Neural progenitor cell (in vitro differentiated cells): ENCODE results near the gene ERV3-1. TPM values are rescaled to one million over a fixed set of nuclear protein-coding genes. Genes with fewer than 3 reads are reported as not detected.
"Not testable (repeated sequence)": the region's sequence is repeated elsewhere in the genome, so short reads cannot be mapped to it uniquely, and the experiment has no call there.

Experiments used
- DNase-seq: peaks from one replicate; pipeline ENCODE4 v3.0.0-alpha.2; 2016; ENCODE audit warnings: low spot score
- H2AFZ ChIP-seq: fragments of 200-600 bp; sonication (generic); replicated peaks from 2 replicates; pipeline ENCODE4 v1.6.1; 2016; ENCODE audit warnings: antibody characterized with exemption
- H3F3A ChIP-seq: fragments of 200-600 bp; sonication (generic); 2 replicates; pipeline ENCODE4 v1.6.1; 2016; ENCODE audit warnings: antibody characterized with exemption, low read depth
- H3K27ac ChIP-seq: fragments of 200-600 bp; sonication (generic); 2 replicates; pipeline ENCODE4 v1.5.1; 2016; ENCODE audit warnings: mild to moderate bottlenecking
- H3K27me3 ChIP-seq: fragments of 200-600 bp; sonication (generic); 2 replicates; pipeline ENCODE4 v1.6.1; 2016; ENCODE audit warnings: mild to moderate bottlenecking, moderate library complexity
- H3K36me3 ChIP-seq: fragments of 200-600 bp; sonication (generic); 2 replicates; pipeline ENCODE4 v1.5.1; 2016
- H3K4me1 ChIP-seq: fragments of 200-600 bp; sonication (generic); 2 replicates; pipeline ENCODE4 v1.6.1; 2016; ENCODE audit warnings: mixed run types
- H3K4me2 ChIP-seq: fragments of 200-600 bp; sonication (generic); 2 replicates; pipeline ENCODE4 v1.6.1; 2016
- H3K4me3 ChIP-seq: fragments of 200-600 bp; sonication (generic); 2 replicates; pipeline ENCODE4 v1.5.1; 2016
- H3K79me2 ChIP-seq: fragments of 200-600 bp; sonication (generic); 2 replicates; pipeline ENCODE4 v1.6.1; 2016; ENCODE audit warnings: low read depth
- H3K9ac ChIP-seq: fragments of 200-600 bp; sonication (generic); 2 replicates; pipeline ENCODE4 v1.6.1; 2016
- H3K9me3 ChIP-seq: fragments of 200-600 bp; sonication (generic); 2 replicates; pipeline ENCODE4 v1.5.1; 2016; ENCODE audit warnings: low read depth
- H4K20me1 ChIP-seq: fragments of 200-600 bp; sonication (generic); 2 replicates; pipeline ENCODE4 v1.6.1; 2016; ENCODE audit warnings: low read depth
- H3K27ac Mint-ChIP-seq: 3 replicates; pipeline ENCODE4 v1.8.0; 2021; ENCODE audit warnings: mixed read lengths
- H3K27me3 Mint-ChIP-seq: 2 replicates; pipeline ENCODE4 v1.8.0; 2022; ENCODE audit warnings: low read depth, mild to moderate bottlenecking, inconsistent platforms, moderate library complexity, mixed read lengths; ENCODE audit not compliant: insufficient read depth
- H3K36me3 Mint-ChIP-seq: 3 replicates; pipeline ENCODE4 v1.8.0; 2021; ENCODE audit warnings: mixed read lengths
- H3K4me1 Mint-ChIP-seq: 3 replicates; pipeline ENCODE4 v1.8.0; 2021; ENCODE audit warnings: mixed read lengths
- H3K4me3 Mint-ChIP-seq: 3 replicates; pipeline ENCODE4 v1.8.0; 2021; ENCODE audit warnings: mild to moderate bottlenecking, moderate library complexity, mixed read lengths
- H3K9me3 Mint-ChIP-seq: 3 replicates; pipeline ENCODE4 v1.8.0; 2020; ENCODE audit warnings: mixed read lengths
- CTCF ChIP-seq: fragments of 200-600 bp; sonication (generic); IDR thresholded peaks from 2 replicates; pipeline ENCODE4 v1.5.1; 2017; ENCODE audit warnings: antibody characterized with exemption, mild to moderate bottlenecking
- EZH2 ChIP-seq: fragments of 200-600 bp; sonication (generic); IDR thresholded peaks from 2 replicates; pipeline ENCODE4 v1.6.1; 2017; ENCODE audit warnings: antibody characterized with exemption, mild to moderate bottlenecking, moderate library complexity
- EZH2phosphoT487 ChIP-seq: fragments of 200-600 bp; sonication (generic); IDR thresholded peaks from 2 replicates; pipeline ENCODE4 v1.6.1; 2017; ENCODE audit warnings: antibody characterized with exemption
- total RNA-seq: library from RNA; depleted of rRNA; stranded (reverse); fragments of >200 nt; gene quantifications from 2 replicates; pipeline ENCODE4 v1.2.3, GENCODE V29; 2015; ENCODE audit warnings: low replicate concordance

Gene ERV3-1
- total RNA-seq, 1 donor from 2014 or later = 50.0 TPM

GRCh38 chr7:64965594-64965993 is 40.9 kb downstream of the ERV3-1 start:
- no peaks in the 10 kb centered on the region for H3K27me3 ChIP-seq
- DNase-seq = no peak
- H3K27me3 Mint-ChIP-seq = peaks cover 7% of the 10 kb centered on the region
- H3K9me3 Mint-ChIP-seq = peaks cover 33% of the 10 kb centered on the region
- no peaks in the 10 kb centered on the region for H3K79me2 ChIP-seq
- no peak overlapping the region for H3K4me2 ChIP-seq
- H3K36me3 Mint-ChIP-seq = peaks cover 4% of the 10 kb centered on the region
- no peak overlapping the region for H3K27ac Mint-ChIP-seq
- peaks cover 24% of the 10 kb centered on the region for H3K9me3 ChIP-seq
- H3F3A ChIP-seq = no peaks in the 10 kb centered on the region
- H4K20me1 ChIP-seq = no peaks in the 10 kb centered on the region
- no peaks in the 10 kb centered on the region for H3K4me1 ChIP-seq
- H2AFZ ChIP-seq = no peak overlapping the region
- no peak overlapping the region for H3K4me3 ChIP-seq
- no peaks in the 10 kb centered on the region for H3K4me1 Mint-ChIP-seq
- no peak overlapping the region for H3K27ac ChIP-seq
- H3K4me3 Mint-ChIP-seq = no peak overlapping the region
- H3K36me3 ChIP-seq = no peaks in the 10 kb centered on the region
- no peak overlapping the region for H3K9ac ChIP-seq
- TF ChIP-seq CTCF (no peak), EZH2 (no peak), EZH2phosphoT487 (no peak)

DNA sequence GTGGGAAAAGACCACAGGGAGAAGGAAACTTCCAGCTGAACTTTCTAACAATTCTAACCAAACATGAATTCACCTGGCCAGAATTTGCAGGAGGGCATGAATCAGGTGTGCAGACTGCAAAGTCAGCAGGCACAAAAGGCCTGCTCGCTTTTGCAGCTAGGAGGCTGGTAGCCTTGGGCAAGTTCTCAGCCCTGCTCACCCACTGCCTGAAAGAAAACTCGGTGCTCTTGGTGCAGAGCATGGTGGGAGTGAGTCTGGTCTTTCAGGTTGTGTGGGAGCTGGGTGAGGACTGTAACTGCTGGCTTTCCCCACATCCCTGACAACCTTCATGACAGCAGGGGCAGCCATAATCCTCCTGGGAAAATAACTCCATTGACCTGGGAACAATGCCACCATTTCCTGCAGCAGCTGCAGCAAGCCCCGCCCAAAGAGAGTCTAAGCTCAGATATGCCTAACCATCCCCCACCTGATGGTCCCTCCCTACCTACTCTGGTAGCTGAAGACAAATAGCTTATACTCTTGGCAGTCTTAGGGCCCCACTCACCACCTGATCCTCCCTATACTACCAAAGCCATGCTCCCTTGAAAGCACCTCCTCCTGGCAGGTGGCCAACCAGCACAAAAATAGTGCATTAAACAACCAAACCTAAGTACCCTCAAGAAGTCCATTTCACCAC is 47.3 kb downstream of the ERV3-1 start:
- Histone ChIP-seq H4K20me1 (no peaks in the 10 kb centered on the region), H2AFZ (no peak overlapping the region), H3K4me3 (no peak overlapping the region), H3K79me2 (no peaks in the 10 kb centered on the region), H3F3A (no peaks in the 10 kb centered on the region), H3K27me3 (no peaks in the 10 kb centered on the region), H3K27ac (no peak overlapping the region), H3K9ac (no peak overlapping the region), H3K4me1 (no peaks in the 10 kb centered on the region), H3K4me2 (no peak overlapping the region), H3K9me3 (no peaks in the 10 kb centered on the region), H3K36me3 (no peaks in the 10 kb centered on the region)
- H3K4me3 Mint-ChIP-seq = no peak overlapping the region
- peaks cover 32% of the 10 kb centered on the region for H3K9me3 Mint-ChIP-seq
- peaks cover 2% of the 10 kb centered on the region for H3K36me3 Mint-ChIP-seq
- no peak for TF ChIP-seq EZH2
- peak; percentile 28 for DNase-seq
- no peaks in the 10 kb centered on the region for H3K4me1 Mint-ChIP-seq
- peaks cover under 1% of the 10 kb centered on the region for H3K27me3 Mint-ChIP-seq
- H3K27ac Mint-ChIP-seq = no peak overlapping the region

GRCh38 chr7:64951250-64951848 is 55.1 kb downstream of the ERV3-1 start:
- Histone ChIP-seq H3K9me3 (no peaks in the 10 kb centered on the region), H3K79me2 (no peaks in the 10 kb centered on the region), H3K4me3 (no peak overlapping the region), H3K27ac (no peak overlapping the region), H3K9ac (no peak overlapping the region), H3K27me3 (peaks cover 33% of the 10 kb centered on the region), H3K4me2 (no peak overlapping the region), H4K20me1 (no peaks in the 10 kb centered on the region), H2AFZ (no peak overlapping the region), H3K36me3 (no peaks in the 10 kb centered on the region), H3F3A (no peaks in the 10 kb centered on the region), H3K4me1 (no peaks in the 10 kb centered on the region)
- Mint-ChIP-seq H3K27ac (no peak overlapping the region), H3K4me3 (no peak overlapping the region), H3K36me3 (peaks cover 2% of the 10 kb centered on the region), H3K9me3 (peaks cover 9% of the 10 kb centered on the region), H3K27me3 (peaks cover 6% of the 10 kb centered on the region), H3K4me1 (peaks cover 2% of the 10 kb centered on the region)
- no peak for TF ChIP-seq EZH2
- peak; percentile 77 for TF ChIP-seq CTCF
- DNase-seq = peak; percentile 49

- H3K27me3 ChIP-seq = peaks cover 39% of the 10 kb centered on the region
- not testable (repeated sequence) for DNase-seq, H3K27ac Mint-ChIP-seq, H3K9ac ChIP-seq, H3K4me1 Mint-ChIP-seq, H3K36me3 Mint-ChIP-seq, H3K4me1 ChIP-seq, H3K27ac ChIP-seq, H3K9me3 Mint-ChIP-seq, H4K20me1 ChIP-seq, H3K36me3 ChIP-seq, H3K79me2 ChIP-seq, H2AFZ ChIP-seq, H3K27me3 Mint-ChIP-seq, H3K4me2 ChIP-seq, H3K4me3 ChIP-seq, H3K9me3 ChIP-seq, H3K4me3 Mint-ChIP-seq, H3F3A ChIP-seq
Observed at GRCh38 chr7:64950673-64951072, 55.8 kb downstream of the ERV3-1 start.

DNA sequence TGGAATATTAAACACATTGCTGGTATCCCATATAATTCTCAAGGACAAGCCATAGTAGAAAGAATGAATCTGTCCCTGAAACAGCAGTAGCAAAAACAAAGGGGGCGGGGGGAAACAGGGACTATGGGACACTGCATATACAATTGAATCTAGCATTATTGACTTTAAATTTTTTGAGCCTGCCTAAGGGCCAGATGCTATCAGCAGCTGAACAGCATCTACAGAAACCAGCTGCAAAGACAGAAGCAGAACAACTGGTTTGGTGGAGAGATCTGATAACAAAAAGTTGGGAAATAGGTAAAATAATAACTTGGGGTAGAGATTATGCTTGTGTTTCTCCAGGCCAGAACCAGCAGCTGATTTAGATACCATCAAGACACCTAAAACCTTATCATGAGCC is 57.7 kb downstream of the ERV3-1 start:
- not testable (repeated sequence) for H3K9ac ChIP-seq, H3F3A ChIP-seq, H3K4me1 Mint-ChIP-seq, H4K20me1 ChIP-seq, DNase-seq, H3K27ac Mint-ChIP-seq, H3K4me3 ChIP-seq, H3K9me3 ChIP-seq, H3K27me3 Mint-ChIP-seq, H3K4me2 ChIP-seq, H3K36me3 ChIP-seq, H3K79me2 ChIP-seq, H3K4me3 Mint-ChIP-seq, H3K27ac ChIP-seq, H3K36me3 Mint-ChIP-seq, H2AFZ ChIP-seq, H3K9me3 Mint-ChIP-seq, H3K4me1 ChIP-seq
- H3K27me3 ChIP-seq = peaks cover 40% of the 10 kb centered on the region
